ENCODE measurements around the gene AUTS2. TPM values are rescaled to one million over a fixed set of nuclear protein-coding genes. Genes with fewer than 3 reads are reported as not detected.

Gene AUTS2
- total and polyA plus RNA-seq, 2 of the 8 experiments (the other 6 are each of a cell fraction or from before 2014, with no cell fraction given): 25.9 to 101 TPM

DNA sequence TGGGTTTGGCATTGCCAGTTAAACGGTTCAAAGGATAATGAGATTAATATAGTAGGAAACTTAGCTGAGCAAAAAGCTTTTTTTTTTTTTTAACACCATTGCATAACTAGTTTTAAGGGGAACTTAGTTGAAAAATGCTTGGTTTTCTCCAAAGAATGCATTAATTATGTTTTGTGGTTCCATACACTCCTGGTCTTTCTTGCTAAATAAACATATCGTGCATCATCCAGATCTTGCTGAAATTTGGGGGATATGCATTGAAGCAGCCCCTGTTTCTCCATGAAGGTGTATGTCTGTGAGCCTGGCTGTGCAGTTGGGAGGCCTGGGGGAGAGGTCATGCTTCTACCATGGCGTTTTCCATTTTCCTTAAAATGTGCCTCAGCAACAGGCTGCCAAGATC lies 975.4 kb downstream of the AUTS2 start:
- Histone ChIP-seq H3K4me1 (replicated peaks in 1 of 4; ENCODE audit: control insufficient read depth in 3 of 4, insufficient read depth in 4 of 4, low read length in 3 of 4) (peaks cover 0 to 3% (median 0%) of the 10 kb centered on the region in 4 experiments; a peak in 1 of 7 replicates), H4K8ac (ENCODE audit: extremely low read depth, insufficient read depth, low read length) (no peak overlapping the region), H2BK120ac (replicated peaks; ENCODE audit: low read depth, low read length) (no peak overlapping the region), H3K9ac (replicated peaks in 1 of 4; ENCODE audit: extremely low read depth in 1 of 4, low read depth in 3 of 4, low read length in 3 of 4) (no peak overlapping the region), H3K9me3 (ENCODE audit: insufficient read depth in 2 of 2, low read depth in 1 of 2, low read length in 1 of 2) (no peaks in the 10 kb centered on the region), H2BK15ac (ENCODE audit: low read length) (no peak overlapping the region), H3K23ac (ENCODE audit: insufficient read length) (no peak overlapping the region), H2AK5ac (ENCODE audit: low read depth, low read length) (no peak overlapping the region), H2AFZ (ENCODE audit: low read length) (no peak overlapping the region), H3K79me2 (ENCODE audit: control insufficient read depth in 1 of 2, insufficient read depth in 2 of 2, low read length in 2 of 2) (no peaks in the 10 kb centered on the region), H3K27me3 (replicated peaks in 1 of 4; ENCODE audit: control insufficient read depth in 3 of 4, extremely low read depth in 1 of 4, insufficient read depth in 3 of 4, low read length in 3 of 4) (no peaks in the 10 kb centered on the region), H2BK20ac (ENCODE audit: low read length) (no peak overlapping the region), H4K91ac (replicated peaks; ENCODE audit: insufficient read length, low read length) (no peak overlapping the region), H4K20me1 (replicated peaks in 1 of 2; ENCODE audit: control insufficient read depth in 1 of 2, insufficient read depth in 2 of 2, low read length in 2 of 2) (no peaks in the 10 kb centered on the region), H3K79me1 (ENCODE audit: low read depth, low read length) (no peaks in the 10 kb centered on the region), H2BK5ac (ENCODE audit: low read depth, low read length) (no peak overlapping the region), H4K5ac (ENCODE audit: insufficient read length, low read depth, low read length) (no peak overlapping the region), H2BK12ac (ENCODE audit: low read depth, low read length) (no peak overlapping the region), H3K4me3 (ENCODE audit: extremely low read depth in 1 of 4, insufficient read depth in 2 of 4, low read depth in 3 of 4, low read length in 4 of 4) (no peak overlapping the region), H3K18ac (ENCODE audit: extremely low read depth, low read length) (no peak overlapping the region), H3K36me3 (ENCODE audit: control insufficient read depth in 2 of 4, insufficient read depth in 4 of 4, low read length in 3 of 4) (no peaks in the 10 kb centered on the region), H3K4me2 (ENCODE audit: insufficient read depth in 1 of 2, low read depth in 2 of 2, low read length in 2 of 2) (no peak overlapping the region), H3K56ac (replicated peaks; ENCODE audit: insufficient read length, low read depth, low read length) (no peak overlapping the region), H3K27ac (ENCODE audit: low read depth, low read length) (no peak overlapping the region), H3K4ac (replicated peaks; ENCODE audit: insufficient read length, low read depth, low read length) (no peak overlapping the region), H3K23me2 (ENCODE audit: low read depth, low read length) (no peaks in the 10 kb centered on the region), H3K14ac (ENCODE audit: insufficient read length) (no peak overlapping the region)
- no peak for FAIRE-seq
- ChIA-PET POLR2A (ENCODE audit: partially characterized antibody) (no interaction called here), CTCF (ENCODE audit: partially characterized antibody) (interaction anchor here (1.3 kb wide), 1 partner anchor 46 kb away, joined by 3 read pairs; no protein-coding TSS in a partner anchor)
- TF ChIP-seq GTF2F1 (IDR thresholded peaks at IDR 0.05; ENCODE audit: borderline replicate concordance, low read depth, low read length) (no peak), SIN3A (conservative IDR thresholded peaks at IDR 0.05 in 1 of 2, IDR thresholded peaks at IDR 0.05 in 1 of 2; ENCODE audit: low read depth in 1 of 2, low read length in 2 of 2) (no peak), HDAC6 (IDR thresholded peaks at IDR 0.05; ENCODE audit: low read depth, low read length) (no peak), FOSL1 (IDR thresholded peaks at IDR 0.05; ENCODE audit: insufficient read depth, low read depth, low read length) (no peak), RBBP5 (IDR thresholded peaks at IDR 0.05; ENCODE audit: borderline replicate concordance, low read depth, low read length) (no peak), TAF1 (IDR thresholded peaks at IDR 0.05; ENCODE audit: low read depth, low read length) (no peak), MAFK (IDR thresholded peaks at IDR 0.05; ENCODE audit: low read depth, low read length) (no peak), SRF (IDR thresholded peaks at IDR 0.05; ENCODE audit: low read depth, low read length) (no peak), POLR2A (IDR thresholded peaks at IDR 0.05; ENCODE audit: control extremely low read depth in 1 of 2, low read depth in 2 of 2, low read length in 2 of 2) (no peak), SP2 (IDR thresholded peaks at IDR 0.05; ENCODE audit: low read length) (no peak), SAP30 (IDR thresholded peaks at IDR 0.05; ENCODE audit: insufficient read depth, insufficient replicate concordance, low read length) (no peak)
- TF ChIP-seq, protein P1, sequence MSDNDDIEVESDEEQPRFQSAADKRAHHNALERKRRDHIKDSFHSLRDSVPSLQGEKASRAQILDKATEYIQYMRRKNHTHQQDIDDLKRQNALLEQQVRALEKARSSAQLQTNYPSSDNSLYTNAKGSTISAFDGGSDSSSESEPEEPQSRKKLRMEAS (IDR thresholded peaks at IDR 0.05): no peak
- TF ChIP-seq, protein P2, sequence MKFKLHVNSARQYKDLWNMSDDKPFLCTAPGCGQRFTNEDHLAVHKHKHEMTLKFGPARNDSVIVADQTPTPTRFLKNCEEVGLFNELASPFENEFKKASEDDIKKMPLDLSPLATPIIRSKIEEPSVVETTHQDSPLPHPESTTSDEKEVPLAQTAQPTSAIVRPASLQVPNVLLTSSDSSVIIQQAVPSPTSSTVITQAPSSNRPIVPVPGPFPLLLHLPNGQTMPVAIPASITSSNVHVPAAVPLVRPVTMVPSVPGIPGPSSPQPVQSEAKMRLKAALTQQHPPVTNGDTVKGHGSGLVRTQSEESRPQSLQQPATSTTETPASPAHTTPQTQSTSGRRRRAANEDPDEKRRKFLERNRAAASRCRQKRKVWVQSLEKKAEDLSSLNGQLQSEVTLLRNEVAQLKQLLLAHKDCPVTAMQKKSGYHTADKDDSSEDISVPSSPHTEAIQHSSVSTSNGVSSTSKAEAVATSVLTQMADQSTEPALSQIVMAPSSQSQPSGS (IDR thresholded peaks at IDR 0.05; ENCODE audit: low read length): no peak
- WGBS, 2 experiments (ENCODE audit: extremely low coverage in 1 of 2, insufficient coverage in 1 of 2, insufficient read length in 1 of 2, insufficient replicate concordance in 2 of 2, low coverage in 1 of 2, low lambda C conversion rate in 2 of 2, missing lambda C conversion rate in 1 of 2): 82% methylated on average over 3 of the region's 3 CpGs; no CpG with 5 or more reads in 1 of the 2 experiments
- DNase-seq (ENCODE audit: low read depth in 1 of 2, low spot score in 2 of 2): no peak
